Upper lobe of right lung (tissue), 1 donor: ENCODE data around the gene KLHL12. TPM values are rescaled to one million over a fixed set of nuclear protein-coding genes. Genes with fewer than 3 reads are reported as not detected.

Experiments
- ATAC-seq: fragments of 200-7000 bp; cut with Tn5 transposase; one replicate; pipeline ENCODE4 v1.9.1; 2020; ENCODE audit warnings: mild to moderate bottlenecking, moderate library complexity
- DNase-seq: peaks from one replicate; pipeline ENCODE4 v3.0.0-alpha.2; 2020
- H3K27ac ChIP-seq: fragments of 200-600 bp; one replicate; pipeline ENCODE4 v1.8.0; 2022
- H3K27me3 ChIP-seq: fragments of 200-600 bp; one replicate; pipeline ENCODE4 v1.8.0; 2022; ENCODE audit warnings: mild to moderate bottlenecking
- H3K36me3 ChIP-seq: fragments of 200-600 bp; one replicate; pipeline ENCODE4 v1.8.0; 2022
- H3K4me1 ChIP-seq: fragments of 200-600 bp; one replicate; pipeline ENCODE4 v1.8.0; 2022
- H3K4me3 ChIP-seq: fragments of 200-600 bp; one replicate; pipeline ENCODE4 v1.8.0; 2022; ENCODE audit warnings: mild to moderate bottlenecking
- H3K9me3 ChIP-seq: fragments of 200-600 bp; one replicate; pipeline ENCODE4 v1.8.0; 2022
- CTCF ChIP-seq: fragments of 200-600 bp; IDR thresholded peaks from one replicate; pipeline ENCODE4 v1.8.0; 2022; ENCODE audit warnings: antibody characterized with exemption
- intact Hi-C: fragments of 100-400 bp; cut with DNase I; formaldehyde crosslinking; loops from one replicate; pipeline ENCODE4 v1.11.0; 2022
- total RNA-seq: library from RNA; stranded (reverse); fragmentation: NEBNext Ultra II Directional; extraction: Animal tissue kit (Norgen Biotek cat#: 25700); gene quantifications from one replicate; pipeline ENCODE4 v1.2.1, GENCODE V29; 2021
- donor health status: DM: no; HTN: yes; CAD: no; lungs with severe emphysema.

KLHL12 gene
- total RNA-seq, 1 donor from 2014 or later = 24.4 TPM

DNA sequence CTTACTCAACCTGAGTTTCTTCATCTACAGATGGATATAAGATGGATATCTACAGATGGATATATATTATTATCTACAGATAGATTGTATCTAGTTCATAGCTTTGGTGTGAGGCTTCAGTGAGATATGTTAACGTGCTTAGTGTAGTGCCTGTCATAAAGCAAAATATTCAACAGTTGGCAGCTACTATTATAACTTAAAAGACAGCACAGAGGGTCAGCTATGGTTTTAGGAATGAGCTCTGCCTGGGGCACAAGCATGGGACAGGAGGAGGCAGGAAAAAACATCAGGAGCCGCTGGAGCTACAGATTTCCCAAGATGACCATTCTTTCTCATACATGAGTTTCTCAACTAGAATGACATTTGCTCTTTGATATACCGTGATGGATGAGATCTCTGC lies 41.3 kb upstream of the KLHL12 start:
- Histone ChIP-seq H3K27ac (peak overlapping the region; percentile 87), H3K4me1 (peaks cover 22% of the 10 kb centered on the region), H3K9me3 (no peaks in the 10 kb centered on the region), H3K36me3 (peaks cover 18% of the 10 kb centered on the region), H3K27me3 (no peaks in the 10 kb centered on the region), H3K4me3 (no peak overlapping the region)
- no peak for DNase-seq
- intact Hi-C loops = no loop called here
- no peak for ATAC-seq
- no peak for TF ChIP-seq CTCF

- TF ChIP-seq CTCF = no peak
- intact Hi-C loops = no loop called here
- ATAC-seq (no peak), DNase-seq (no peak)
- H3K36me3 ChIP-seq = peaks cover 24% of the 10 kb centered on the region
- H3K27ac ChIP-seq = peak overlapping the region; percentile 87
- H3K4me1 ChIP-seq = peaks cover 22% of the 10 kb centered on the region
- H3K27me3 ChIP-seq = no peaks in the 10 kb centered on the region
- H3K9me3 ChIP-seq = no peaks in the 10 kb centered on the region
- H3K4me3 ChIP-seq = peak overlapping the region; percentile 92
These were observed 40.7 kb upstream of the KLHL12 start for GRCh38 chr1:202967684-202968281.

- H3K36me3 ChIP-seq = peaks cover 32% of the 10 kb centered on the region
- intact Hi-C loops = no loop called here
These were observed 39.2 kb upstream of the KLHL12 start for GRCh38 chr1:202966006-202966898.

GRCh38 chr1:202965422-202965821 lies 38.4 kb upstream of the KLHL12 start:
- Histone ChIP-seq H3K4me3 (no peak overlapping the region), H3K27ac (no peak overlapping the region)
- TF ChIP-seq CTCF = no peak

More at GRCh38 chr1:202966006-202966898, 39.2 kb upstream of the KLHL12 start:
- no peak for TF ChIP-seq CTCF
- no peaks in the 10 kb centered on the region for H3K9me3 ChIP-seq
- peak overlapping the region; percentile 92 for H3K4me3 ChIP-seq
- ATAC-seq (peak; percentile 32), DNase-seq (peak; percentile 70)
- H3K27ac ChIP-seq = peak overlapping the region; percentile 87
- peaks cover 22% of the 10 kb centered on the region for H3K4me1 ChIP-seq
- H3K27me3 ChIP-seq = no peaks in the 10 kb centered on the region

DNA sequence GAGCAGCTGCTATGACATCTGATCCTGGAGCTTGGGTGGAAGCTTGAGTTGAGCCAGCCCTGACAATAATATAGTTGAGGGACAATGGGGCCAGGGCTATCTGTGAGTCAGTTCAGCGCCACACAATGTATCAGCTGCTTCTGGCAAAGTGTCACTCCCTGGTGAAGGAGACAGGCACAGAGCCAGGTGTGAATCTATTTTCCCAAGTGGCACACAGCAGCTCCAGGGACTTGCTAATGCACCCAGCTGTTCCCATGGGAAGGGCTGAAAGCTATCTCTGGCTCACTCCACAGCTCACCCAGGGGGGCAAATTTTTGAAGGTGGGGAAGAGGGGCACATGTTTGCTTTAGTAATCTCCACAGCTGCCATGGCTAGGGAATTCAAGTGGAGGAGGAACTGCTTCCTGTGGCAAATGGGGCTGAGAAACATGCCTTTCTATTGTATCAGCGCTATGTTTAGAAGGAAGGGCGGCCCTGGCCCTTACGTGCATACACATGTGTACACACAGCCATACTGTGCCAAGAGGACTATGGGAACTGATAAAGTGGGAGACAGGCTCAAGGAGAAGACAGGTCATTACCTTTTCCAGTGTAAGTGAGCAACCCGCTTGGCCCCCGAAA lies 37.9 kb upstream of the KLHL12 start:
- no peak for ATAC-seq
- intact Hi-C loops = no loop called here
- Histone ChIP-seq H3K27me3 (no peaks in the 10 kb centered on the region), H3K36me3 (peaks cover 32% of the 10 kb centered on the region), H3K9me3 (no peaks in the 10 kb centered on the region), H3K4me1 (peaks cover 22% of the 10 kb centered on the region), H3K4me3 (no peak overlapping the region), H3K27ac (no peak overlapping the region)
- no peak for DNase-seq
- no peak for TF ChIP-seq CTCF

More at GRCh38 chr1:202965422-202965821, 38.4 kb upstream of the KLHL12 start:
- no peak for ATAC-seq
- DNase-seq = no peak
- no peaks in the 10 kb centered on the region for H3K27me3 ChIP-seq
- H3K4me1 ChIP-seq = peaks cover 22% of the 10 kb centered on the region
- intact Hi-C loops = no loop called here
- no peaks in the 10 kb centered on the region for H3K9me3 ChIP-seq
- H3K36me3 ChIP-seq = peaks cover 32% of the 10 kb centered on the region
